CD4-positive, alpha-beta T cell treated with Interleukin-4 for 4 hours (primary cell): ENCODE data around the gene FAM180A.
"Not testable (repeated sequence)": the region's sequence is repeated elsewhere in the genome, so short reads cannot be mapped to it uniquely, and the experiment has no call there.

ENCODE experiments used
- DNase-seq: peaks from one replicate; pipeline ENCODE4 v3.0.0-alpha.2; 2020

The FAM180A gene

GRCh38 chr7:135712182-135712782 is 36.3 kb downstream of the FAM180A start:
- DNase-seq = no peak

GRCh38 chr7:135711139-135711469 is 37.5 kb downstream of the FAM180A start:
- no peak for DNase-seq

GRCh38 chr7:135710417-135711138 is 38.0 kb downstream of the FAM180A start:
- DNase-seq = no peak

GRCh38 chr7:135709508-135709907 is 39.1 kb downstream of the FAM180A start:
- DNase-seq = no peak

GRCh38 chr7:135708041-135708440 is 40.6 kb downstream of the FAM180A start:
- DNase-seq = no peak

DNA sequence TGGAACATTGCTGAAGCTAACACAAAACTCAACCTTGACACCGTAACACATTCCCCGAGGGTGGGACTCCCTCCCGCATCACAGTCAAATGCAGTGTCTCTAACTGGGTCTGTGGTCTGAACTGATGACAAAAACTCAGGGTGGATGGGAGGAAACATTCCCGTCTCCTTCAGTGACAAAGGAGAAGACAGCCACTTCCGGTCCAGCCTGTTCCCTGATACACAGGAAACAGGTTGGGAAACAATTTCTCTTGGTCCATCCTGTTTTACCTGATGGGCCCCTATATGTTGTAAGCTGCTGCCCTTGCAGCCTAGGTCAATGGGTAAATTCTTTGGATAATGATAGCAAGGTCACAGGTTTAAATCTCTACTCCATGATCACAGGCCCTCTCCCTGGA is 41.0 kb downstream of the FAM180A start:
- no peak for DNase-seq

DNA sequence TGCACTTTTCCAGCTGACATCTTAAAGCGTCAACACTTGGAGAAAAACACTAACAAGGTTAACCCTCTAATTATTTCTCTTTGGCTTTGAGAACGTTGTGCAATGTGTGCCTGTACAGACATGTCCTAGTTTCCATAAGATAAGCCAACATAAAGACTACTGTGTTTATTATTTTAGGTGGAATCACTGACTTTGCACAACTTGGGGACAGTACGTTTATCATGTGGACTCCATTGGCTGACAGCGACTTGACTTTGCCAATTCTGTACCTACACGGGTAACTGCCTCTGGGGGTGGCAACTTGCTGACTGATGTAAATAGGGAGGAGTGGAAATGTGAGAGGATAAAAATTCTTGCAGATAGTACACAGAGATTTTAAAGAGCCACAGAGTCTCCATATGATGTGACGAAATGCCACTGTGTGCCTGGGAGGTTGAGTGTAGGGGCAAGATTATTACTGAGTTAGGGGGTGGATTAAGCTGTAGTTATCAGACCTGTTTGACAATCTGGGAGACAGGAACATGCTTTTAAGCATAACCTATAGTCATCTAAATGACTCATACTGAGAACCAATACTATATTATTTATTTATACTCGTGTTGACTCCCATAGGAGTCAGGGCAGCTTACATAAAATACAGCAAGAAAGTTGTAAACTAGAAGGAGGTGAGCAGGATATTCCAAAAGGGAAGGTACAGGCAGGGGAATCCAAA is 41.6 kb downstream of the FAM180A start:
- no peak for DNase-seq

GRCh38 chr7:135706038-135706742 is 42.4 kb downstream of the FAM180A start:
- DNase-seq = no peak

DNA sequence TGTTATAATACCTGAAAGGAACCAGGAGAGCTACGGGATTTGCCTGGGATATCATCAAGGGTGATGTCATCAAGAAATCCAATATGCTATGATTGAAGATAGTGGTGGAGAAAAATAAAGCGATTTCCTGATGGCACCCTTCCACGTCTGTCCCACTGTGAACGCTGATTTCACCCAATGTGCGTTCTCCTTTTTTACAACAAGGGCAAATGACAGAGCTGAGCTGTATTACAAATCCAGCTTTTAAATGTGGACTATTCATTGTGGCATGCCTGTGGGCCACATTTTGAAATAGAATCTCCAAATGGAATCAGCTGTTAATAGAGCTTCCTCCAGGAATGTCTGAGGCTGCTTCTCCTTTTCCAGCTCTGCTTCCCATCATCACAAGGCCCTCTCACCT is 43.9 kb downstream of the FAM180A start:
- DNase-seq = no peak

DNA sequence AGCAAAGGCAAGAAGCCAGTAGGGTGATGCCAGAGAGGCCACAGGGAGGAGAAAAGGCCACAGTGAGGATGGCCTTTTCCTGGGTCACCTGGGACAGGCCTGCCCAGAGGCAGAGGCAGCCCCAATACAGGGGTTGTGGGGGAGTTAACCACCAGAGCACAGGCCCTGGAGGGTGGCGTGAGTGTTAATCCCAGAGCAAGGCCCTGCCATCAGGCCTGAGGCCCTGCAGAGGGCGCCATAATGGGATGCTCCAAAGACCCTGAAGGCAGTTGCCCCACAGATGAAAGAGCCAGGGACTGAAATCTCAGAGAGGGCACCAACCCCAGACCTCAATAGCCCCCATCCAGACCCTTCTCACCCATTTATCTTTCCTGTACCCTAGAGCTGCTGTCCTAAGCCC is 44.5 kb downstream of the FAM180A start:
- DNase-seq = no peak

- no peak for DNase-seq
Measured at GRCh38 chr7:135697276-135698049, 51.1 kb downstream of the FAM180A start.

DNA sequence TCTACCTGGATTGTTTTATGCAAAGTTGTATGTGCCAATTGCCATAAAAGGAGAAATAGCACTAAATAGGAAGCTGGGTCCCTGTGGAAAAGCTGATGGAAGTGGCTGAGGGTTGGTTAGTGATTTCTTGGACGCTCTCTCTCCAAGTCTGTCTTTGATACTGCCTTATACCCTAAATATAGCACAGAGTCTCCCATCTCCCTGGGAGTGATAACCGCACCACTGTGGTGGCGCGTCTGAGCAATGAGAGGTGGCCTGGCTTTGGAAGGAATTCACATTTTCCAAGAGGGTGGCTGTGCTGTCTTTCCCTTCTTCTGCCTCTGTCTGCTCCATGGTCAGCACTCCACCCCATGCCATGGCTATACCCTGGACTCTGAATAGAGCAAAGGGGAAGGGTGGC is 55.1 kb downstream of the FAM180A start:
- DNase-seq = no peak

- not testable (repeated sequence) for DNase-seq
Measured at GRCh38 chr7:135692606-135693005, 56.0 kb downstream of the FAM180A start.

DNA sequence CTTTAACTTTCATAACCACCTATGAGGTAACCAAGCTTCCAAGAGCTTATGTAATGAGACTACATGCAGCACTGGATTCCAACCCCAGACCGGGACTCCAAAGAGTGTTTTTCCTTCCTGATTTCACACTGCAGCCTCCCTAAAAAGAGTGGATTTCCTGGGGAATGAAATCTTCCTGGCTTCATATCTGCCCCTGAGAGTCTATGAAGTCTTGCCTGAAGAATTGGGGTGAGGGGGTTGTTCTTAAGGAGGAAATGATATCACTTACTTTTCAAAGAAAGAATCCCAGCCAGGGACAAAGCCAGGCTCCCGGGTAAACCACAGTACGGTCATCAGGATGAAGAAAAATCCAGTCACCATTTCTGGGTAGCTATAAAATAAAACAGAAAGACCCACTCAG is 56.6 kb downstream of the FAM180A start:
- DNase-seq = no peak

DNA sequence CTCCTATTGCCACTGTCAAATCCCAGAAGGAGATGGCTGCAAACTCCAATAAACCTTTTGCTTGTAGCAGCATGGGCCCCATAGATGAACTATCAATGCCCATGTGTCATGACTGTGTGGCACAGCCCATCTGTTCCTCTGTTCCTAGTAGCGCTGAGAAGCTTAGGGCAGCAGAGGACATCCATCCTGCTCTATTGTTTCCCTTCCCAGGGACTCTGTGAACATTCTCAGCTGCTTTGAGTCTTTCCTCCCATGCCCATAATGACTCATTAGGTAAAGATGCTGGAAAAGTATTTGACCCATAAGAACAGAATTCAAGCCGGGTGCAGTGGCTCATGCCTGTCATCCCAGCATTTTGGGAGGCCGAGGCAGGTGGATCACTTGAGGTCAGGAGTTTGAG is 58.0 kb downstream of the FAM180A start:
- no peak for DNase-seq

DNA sequence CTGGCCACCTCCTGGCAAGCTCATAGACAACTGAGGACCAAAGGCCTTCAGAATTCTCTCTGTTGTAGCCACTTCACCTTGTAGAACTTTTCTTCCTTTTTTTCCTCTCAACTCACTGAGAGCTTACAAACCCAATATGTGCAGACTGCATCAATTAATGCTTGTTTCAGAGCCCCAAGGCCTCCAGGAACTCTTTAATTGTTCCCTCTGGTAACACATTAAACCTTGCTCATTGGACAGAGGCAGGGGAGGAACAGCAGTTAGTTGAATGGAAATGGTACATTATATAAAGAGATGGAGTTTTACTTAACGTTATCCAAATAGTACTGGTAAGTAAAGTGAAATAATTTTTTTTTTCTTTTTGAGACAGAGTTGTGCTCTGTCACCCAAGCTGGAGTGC is 61.1 kb downstream of the FAM180A start:
- DNase-seq = no peak

- no peak for DNase-seq
Measured at GRCh38 chr7:135685306-135686084, 63.1 kb downstream of the FAM180A start.

DNA sequence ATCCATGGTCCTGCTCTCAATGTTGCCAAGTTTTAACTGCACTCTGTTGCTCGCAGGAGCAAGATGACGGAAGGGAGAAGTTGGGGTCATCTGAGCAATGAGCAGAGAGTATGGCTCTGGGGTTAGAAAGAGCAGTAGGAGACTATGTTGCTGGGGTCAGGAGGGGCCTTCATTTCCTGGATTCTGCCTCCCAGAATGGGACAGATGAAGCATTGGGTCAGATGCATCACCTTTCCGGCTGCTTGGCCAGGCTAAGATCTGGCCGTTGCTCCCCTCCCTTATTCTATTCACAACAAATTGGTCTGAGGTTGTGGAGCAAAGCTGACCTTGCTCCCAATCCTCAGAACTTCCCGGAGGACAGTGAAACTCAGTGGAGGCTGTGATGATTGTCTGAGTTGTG is 63.9 kb downstream of the FAM180A start:
- DNase-seq = no peak

DNA sequence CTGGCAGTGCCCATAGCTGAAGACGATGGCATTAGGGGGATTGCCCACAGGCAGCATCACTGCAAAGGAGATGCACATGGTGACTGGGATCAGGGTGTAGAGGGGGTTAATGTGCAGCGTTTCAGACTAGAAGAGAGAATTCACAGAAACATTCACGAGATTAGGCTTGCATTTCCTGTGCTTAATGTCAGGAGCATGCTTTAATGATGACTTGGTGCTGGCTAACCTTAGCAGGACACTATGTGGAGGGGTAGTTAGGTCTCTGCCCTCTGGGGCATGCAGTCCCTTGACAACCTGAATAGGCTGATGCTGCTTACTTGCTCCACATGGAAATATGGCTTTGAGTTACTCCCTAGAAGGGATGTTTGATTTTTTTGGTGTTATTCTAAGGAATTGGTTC is 64.5 kb downstream of the FAM180A start:
- DNase-seq = no peak

GRCh38 chr7:135683609-135684008 is 65.0 kb downstream of the FAM180A start:
- DNase-seq = no peak

DNA sequence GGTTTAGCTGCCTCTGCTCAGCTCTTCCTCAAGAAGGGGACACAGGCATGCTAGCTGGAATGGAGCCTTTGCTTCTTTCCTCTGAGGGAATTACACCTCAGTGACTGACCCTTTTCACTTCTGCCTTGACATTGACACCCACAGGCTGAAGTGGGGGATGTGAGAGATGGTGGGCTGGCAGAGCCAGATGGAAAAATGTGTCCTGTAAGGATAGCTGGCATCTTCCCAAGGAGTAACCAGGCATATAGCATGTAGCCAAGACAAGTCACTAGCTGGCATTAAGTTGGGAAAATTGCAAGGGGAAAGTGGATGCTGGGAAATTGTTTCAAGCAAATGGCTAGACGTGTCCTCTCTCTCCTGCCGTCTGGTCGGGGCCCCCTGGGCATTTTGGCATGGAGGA is 66.4 kb downstream of the FAM180A start:
- no peak for DNase-seq

DNA sequence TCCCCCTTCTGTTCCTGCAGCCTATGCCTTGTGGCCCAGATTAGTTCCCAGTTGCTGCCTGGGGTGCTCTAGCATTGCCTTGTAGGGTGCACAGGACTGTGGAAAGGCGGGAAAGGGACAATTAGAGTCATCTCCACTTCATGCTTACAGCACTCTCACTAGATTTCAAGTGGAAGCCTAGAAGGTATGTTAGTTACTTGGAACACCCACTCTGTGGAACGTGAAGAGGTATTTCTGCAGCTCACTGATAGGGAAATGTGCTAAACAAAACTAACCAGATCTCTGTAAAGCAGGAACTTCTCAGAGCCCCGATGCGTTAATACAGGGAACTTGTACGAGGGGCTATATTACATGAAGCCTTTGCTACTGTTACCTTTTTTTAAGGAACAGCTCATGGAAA is 66.9 kb downstream of the FAM180A start:
- no peak for DNase-seq
